NCI-H82 (cell line): Measurements from ENCODE around the gene PHEX.

ENCODE experiments used
- DNase-seq: peaks from one replicate; lab custom pipeline; 2025; lab: John Stamatoyannopoulos, UW

PHEX gene

DNA sequence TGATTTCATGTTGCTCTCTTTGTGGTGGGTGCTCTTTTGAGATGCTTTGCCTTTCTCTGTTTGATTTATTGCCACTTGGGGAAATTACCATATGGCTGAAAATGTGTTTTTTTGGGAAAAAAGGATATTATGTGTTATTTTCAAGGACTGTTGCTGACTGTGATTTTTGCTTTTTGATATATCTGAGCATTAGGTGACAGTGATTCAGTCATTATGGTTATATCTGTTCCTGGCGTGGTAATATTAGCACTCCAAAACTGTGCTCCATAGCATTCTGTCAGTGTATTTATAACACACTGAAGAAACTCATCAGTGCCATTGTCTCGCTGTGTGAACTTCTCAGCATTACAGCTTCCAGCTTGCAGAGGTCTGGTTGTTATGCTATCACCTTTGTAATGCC, 73.8 kb downstream of the PHEX start:
- no peak for DNase-seq

DNA sequence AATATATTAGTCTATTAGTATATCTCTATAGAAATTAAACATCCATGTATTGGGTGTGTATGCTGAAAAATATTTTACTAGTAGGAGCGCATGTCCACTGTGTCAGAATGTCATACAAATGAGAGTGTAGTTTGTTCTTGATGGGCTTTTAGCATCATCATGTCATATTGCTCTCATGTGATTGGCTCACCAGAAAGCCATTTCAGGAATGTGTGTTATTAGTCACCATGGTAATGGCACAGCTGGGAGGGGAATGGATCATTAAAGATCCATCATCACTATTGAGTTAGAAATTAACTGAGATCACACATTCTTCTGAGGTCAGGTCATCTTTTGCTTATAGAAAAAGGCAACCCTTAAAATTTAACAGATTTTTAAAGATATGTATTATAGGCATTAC, 77.3 kb downstream of the PHEX start:
- DNase-seq, result no peak

- DNase-seq, result no peak
Observed at GRCh38 chrX:22110729-22111494, 78.8 kb downstream of the PHEX start.

DNA sequence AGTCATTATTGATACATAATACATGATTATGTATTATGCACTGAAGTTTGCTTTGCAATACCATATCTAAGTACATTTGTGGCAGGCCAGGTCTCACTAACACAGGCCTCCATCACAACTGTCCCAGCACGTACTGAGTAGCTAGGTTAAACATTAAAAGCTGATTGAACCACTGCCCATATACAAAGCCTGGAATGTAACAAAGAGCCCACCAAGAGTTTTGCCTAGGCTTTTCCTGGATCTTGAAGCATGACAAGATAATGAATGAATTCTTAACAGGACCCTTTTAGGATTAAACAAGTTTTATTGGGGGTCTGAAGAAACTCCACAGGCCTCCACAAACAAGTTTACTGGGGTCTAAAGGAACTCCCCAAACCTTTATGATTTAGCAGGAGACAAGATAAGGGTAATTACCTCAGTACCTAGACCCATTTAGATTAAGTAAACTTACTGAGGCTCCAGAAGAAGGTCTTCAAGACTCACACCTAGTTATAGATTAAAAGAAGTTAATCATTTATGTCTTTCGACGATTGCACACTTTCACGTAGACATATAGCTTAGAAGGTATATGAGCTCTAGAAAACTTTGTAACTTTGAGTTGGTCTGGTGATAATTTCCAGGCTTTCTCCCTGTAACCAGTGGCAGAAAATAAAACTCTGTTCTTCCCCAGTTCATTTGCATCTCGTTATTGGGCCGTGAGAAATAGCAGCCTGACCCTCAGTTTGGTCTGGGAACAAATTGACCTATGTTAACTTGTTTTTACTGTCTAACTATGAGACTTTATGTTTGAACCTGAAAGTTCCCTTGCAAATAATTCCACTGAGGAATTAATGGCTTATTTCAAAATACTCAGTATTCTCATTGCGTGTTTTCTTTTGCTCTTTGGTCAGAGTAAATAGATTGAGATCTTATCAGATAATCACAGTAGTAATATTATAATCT, 84.8 kb downstream of the PHEX start:
- no peak for DNase-seq

- DNase-seq, result no peak
Observed at GRCh38 chrX:22117633-22118032, 85.5 kb downstream of the PHEX start.

GRCh38 chrX:22118161-22118830, 86.2 kb downstream of the PHEX start:
- no peak for DNase-seq

GRCh38 chrX:22121161-22121560, 89.0 kb downstream of the PHEX start:
- DNase-seq, result no peak

DNA sequence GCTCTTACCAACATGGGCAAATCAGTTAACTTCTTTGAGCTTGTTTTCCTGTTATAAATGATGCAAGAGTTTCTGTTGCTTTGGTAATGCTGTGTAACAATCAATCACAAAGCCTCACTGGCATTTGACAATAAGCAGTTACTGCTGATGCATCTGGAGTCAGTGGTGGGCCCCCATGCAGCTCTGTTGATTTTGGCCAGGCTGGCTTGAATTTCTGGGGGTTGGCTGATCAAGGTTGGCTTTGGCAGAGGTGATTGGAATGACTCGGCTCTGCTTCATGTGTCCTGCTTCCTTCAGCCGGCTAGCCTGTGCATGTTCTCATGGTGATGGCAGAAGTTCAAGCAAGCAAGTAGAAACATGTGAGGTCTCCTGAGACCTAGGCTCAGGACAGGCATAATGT, 90.4 kb downstream of the PHEX start:
- DNase-seq, result no peak

DNA sequence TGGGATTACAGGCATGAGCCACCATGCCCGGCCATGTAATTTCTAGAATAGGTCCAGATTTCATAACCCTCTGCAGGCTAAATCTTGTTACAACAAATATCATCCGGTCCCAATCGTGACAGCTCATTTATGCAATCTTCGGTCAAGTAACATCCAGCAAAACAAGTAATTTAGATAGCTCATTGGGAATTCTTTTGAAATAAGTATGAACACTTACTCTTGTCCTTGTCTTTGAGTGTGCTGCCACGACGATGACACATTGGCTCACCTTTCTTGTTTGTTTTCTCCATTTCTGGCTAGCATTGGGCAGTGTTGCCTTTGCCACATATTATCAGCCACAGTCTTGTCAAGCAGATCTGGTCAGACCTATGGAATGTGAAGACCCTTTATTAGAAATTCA, 92.0 kb downstream of the PHEX start:
- no peak for DNase-seq

GRCh38 chrX:22125481-22125880, 93.4 kb downstream of the PHEX start:
- no peak for DNase-seq

- DNase-seq, result no peak
Observed at GRCh38 chrX:22126327-22126726, 94.2 kb downstream of the PHEX start.

GRCh38 chrX:22128961-22129360, 96.8 kb downstream of the PHEX start:
- DNase-seq, result no peak

- DNase-seq, result peak; percentile 24
Observed at GRCh38 chrX:22134681-22135080, 102.6 kb downstream of the PHEX start.

- DNase-seq, result peak; percentile 30
Observed at GRCh38 chrX:22135171-22135711, 103.1 kb downstream of the PHEX start.

GRCh38 chrX:22135994-22136684, 104.0 kb downstream of the PHEX start:
- peak; percentile 67 for DNase-seq

- DNase-seq, result no peak
Observed at GRCh38 chrX:22136711-22137110, 104.6 kb downstream of the PHEX start.

- no peak for DNase-seq
Observed at GRCh38 chrX:22139822-22140221, 107.7 kb downstream of the PHEX start.

- no peak for DNase-seq
Observed at GRCh38 chrX:22141047-22141730, 109.1 kb downstream of the PHEX start.

DNA sequence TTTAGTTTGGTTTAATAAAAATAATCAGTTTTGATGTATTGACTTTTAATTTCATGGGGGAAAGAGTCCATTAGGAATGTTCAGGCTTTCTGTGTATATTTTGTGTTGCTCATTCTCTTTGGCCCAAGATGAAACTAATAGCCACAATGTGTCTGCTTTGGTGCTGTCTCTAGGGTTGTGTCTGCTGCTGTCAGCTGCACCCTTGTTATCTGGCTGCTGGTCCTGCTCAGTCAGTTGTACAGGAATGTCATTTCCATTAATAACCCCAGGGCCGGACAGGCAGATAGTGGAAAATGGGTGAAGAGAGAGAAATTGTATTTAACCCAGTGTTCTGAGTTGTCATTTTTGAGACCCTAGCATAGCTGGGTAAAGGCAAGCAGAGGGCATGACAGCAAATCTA, 115.1 kb downstream of the PHEX start:
- DNase-seq, result no peak

- DNase-seq, result no peak
Observed at GRCh38 chrX:22147942-22148341, 115.8 kb downstream of the PHEX start.

- DNase-seq, result no peak
Observed at GRCh38 chrX:22148565-22148964, 116.4 kb downstream of the PHEX start.
